ENCODE results near the gene TMEM151A.
A peak's percentile ranks its signal among the peaks of the same experiment; 100 is the strongest.

Gene TMEM151A

GRCh38 chr11:66328302-66329144, 36.8 kb downstream of the TMEM151A start:
- H3K9ac ChIP-seq (ENCODE audit: low read depth, low read length, poor library complexity): no peak overlapping the region
- no peaks in the 10 kb centered on the region for H3K27me3 ChIP-seq (ENCODE audit: control insufficient read depth in 3 of 3, insufficient read depth in 3 of 3, low read depth in 1 of 3, low read length in 3 of 3)
- H3K18ac ChIP-seq (ENCODE audit: low read length): peak overlapping the region; percentile 55
- H4K91ac ChIP-seq (ENCODE audit: low read depth, low read length, poor library complexity): no peak overlapping the region
- no peak overlapping the region for H4K8ac ChIP-seq (ENCODE audit: low read depth, low read length)
- H3K27ac ChIP-seq (replicated peaks; ENCODE audit: low read length): no peak overlapping the region
- no peaks in the 10 kb centered on the region for H3K79me1 ChIP-seq (ENCODE audit: low read depth, low read length)
- H2BK120ac ChIP-seq (ENCODE audit: low read depth, low read length): no peak overlapping the region
- H2BK5ac ChIP-seq (ENCODE audit: low read length): no peak overlapping the region
- peak overlapping the region; percentile 32 for H3K4me2 ChIP-seq (ENCODE audit: insufficient read depth, low read length, poor library complexity, severe bottlenecking)
- no peak overlapping the region for H2AK5ac ChIP-seq (ENCODE audit: low read depth, low read length)
- no CpG with 5 or more reads among the region's 19 CpGs for WGBS, 2 donors (ENCODE audit: extremely low coverage in 2 of 2, insufficient read length in 2 of 2, insufficient replicate concordance in 1 of 2)
- H3K36me3 ChIP-seq (replicated peaks in 1 of 2; ENCODE audit: control insufficient read depth in 2 of 2, insufficient read depth in 2 of 2, low read length in 2 of 2): no peaks in the 10 kb centered on the region
- peak; percentile 71 for DNase-seq (ENCODE audit: low spot score)
- no peak overlapping the region for H3K14ac ChIP-seq (ENCODE audit: low read length)
- no peak overlapping the region for H3K4ac ChIP-seq (ENCODE audit: low read length)
- H3K4me1 ChIP-seq (ENCODE audit: control insufficient read depth in 2 of 2, insufficient read depth in 1 of 2, low read depth in 1 of 2, low read length in 2 of 2): peaks cover 19 to 40% of the 10 kb centered on the region in 2 donors
- peak overlapping the region; percentile 90 for H2AFZ ChIP-seq (ENCODE audit: low read length)
- H3K23ac ChIP-seq (ENCODE audit: low read depth, low read length, poor library complexity): no peak overlapping the region
- H2BK15ac ChIP-seq (ENCODE audit: low read length): peak overlapping the region; percentile 46
- H3K4me3 ChIP-seq (ENCODE audit: low read length in 2 of 2): peak overlapping the region in 1 of 2 donors; percentile 34
- H2BK12ac ChIP-seq (ENCODE audit: low read length): peak overlapping the region; percentile 65
- no peaks in the 10 kb centered on the region for H3K9me3 ChIP-seq (replicated peaks in 1 of 2; ENCODE audit: control insufficient read depth in 2 of 2, insufficient read depth in 1 of 2, low read depth in 1 of 2, low read length in 2 of 2)

- no CpG with 5 or more reads among the region's 3 CpGs for WGBS, 2 donors (ENCODE audit: extremely low coverage in 2 of 2, insufficient read length in 2 of 2, insufficient replicate concordance in 1 of 2)
- Histone ChIP-seq H2BK15ac (ENCODE audit: low read length) (no peak overlapping the region), H3K14ac (ENCODE audit: low read length) (no peak overlapping the region), H2AK5ac (ENCODE audit: low read depth, low read length) (no peak overlapping the region), H2BK12ac (ENCODE audit: low read length) (no peak overlapping the region), H2BK5ac (ENCODE audit: low read length) (no peak overlapping the region), H3K4ac (ENCODE audit: low read length) (no peak overlapping the region), H4K8ac (ENCODE audit: low read depth, low read length) (no peak overlapping the region), H3K9ac (ENCODE audit: low read depth, low read length, poor library complexity) (no peak overlapping the region), H2BK120ac (ENCODE audit: low read depth, low read length) (no peak overlapping the region), H2AFZ (ENCODE audit: low read length) (no peak overlapping the region), H3K18ac (ENCODE audit: low read length) (no peak overlapping the region), H3K79me1 (ENCODE audit: low read depth, low read length) (peaks cover under 1% of the 10 kb centered on the region), H3K9me3 (replicated peaks in 1 of 2; ENCODE audit: control insufficient read depth in 2 of 2, insufficient read depth in 1 of 2, low read depth in 1 of 2, low read length in 2 of 2) (no peaks in the 10 kb centered on the region), H3K36me3 (replicated peaks in 1 of 2; ENCODE audit: control insufficient read depth in 2 of 2, insufficient read depth in 2 of 2, low read length in 2 of 2) (no peaks in the 10 kb centered on the region), H4K91ac (ENCODE audit: low read depth, low read length, poor library complexity) (no peak overlapping the region), H3K23ac (ENCODE audit: low read depth, low read length, poor library complexity) (no peak overlapping the region), H3K27me3 (ENCODE audit: control insufficient read depth in 3 of 3, insufficient read depth in 3 of 3, low read depth in 1 of 3, low read length in 3 of 3) (no peaks in the 10 kb centered on the region), H3K4me2 (ENCODE audit: insufficient read depth, low read length, poor library complexity, severe bottlenecking) (no peak overlapping the region), H3K27ac (replicated peaks; ENCODE audit: low read length) (no peak overlapping the region), H3K4me3 (ENCODE audit: low read length in 2 of 2) (no peak overlapping the region), H3K4me1 (ENCODE audit: control insufficient read depth in 2 of 2, insufficient read depth in 1 of 2, low read depth in 1 of 2, low read length in 2 of 2) (peaks cover 19 to 40% of the 10 kb centered on the region in 2 donors)
- DNase-seq (ENCODE audit: low spot score): no peak
These were observed 37.5 kb downstream of the TMEM151A start for GRCh38 chr11:66329165-66329673.

GRCh38 chr11:66330931-66331330, 39.2 kb downstream of the TMEM151A start:
- Histone ChIP-seq H2AK5ac (ENCODE audit: low read depth, low read length) (no peak overlapping the region), H3K14ac (ENCODE audit: low read length) (no peak overlapping the region), H3K9me3 (replicated peaks in 1 of 2; ENCODE audit: control insufficient read depth in 2 of 2, insufficient read depth in 1 of 2, low read depth in 1 of 2, low read length in 2 of 2) (no peaks in the 10 kb centered on the region), H3K79me1 (ENCODE audit: low read depth, low read length) (peaks cover 4% of the 10 kb centered on the region), H3K4me2 (ENCODE audit: insufficient read depth, low read length, poor library complexity, severe bottlenecking) (no peak overlapping the region), H3K4me1 (ENCODE audit: control insufficient read depth in 2 of 2, insufficient read depth in 1 of 2, low read depth in 1 of 2, low read length in 2 of 2) (peaks cover 17 to 34% of the 10 kb centered on the region in 2 donors), H3K27me3 (ENCODE audit: control insufficient read depth in 3 of 3, insufficient read depth in 3 of 3, low read depth in 1 of 3, low read length in 3 of 3) (no peaks in the 10 kb centered on the region), H3K36me3 (replicated peaks in 1 of 2; ENCODE audit: control insufficient read depth in 2 of 2, insufficient read depth in 2 of 2, low read length in 2 of 2) (no peaks in the 10 kb centered on the region), H3K23ac (ENCODE audit: low read depth, low read length, poor library complexity) (no peak overlapping the region), H3K18ac (ENCODE audit: low read length) (no peak overlapping the region), H3K4ac (ENCODE audit: low read length) (no peak overlapping the region), H2BK12ac (ENCODE audit: low read length) (no peak overlapping the region), H3K4me3 (ENCODE audit: low read length in 2 of 2) (no peak overlapping the region), H2BK15ac (ENCODE audit: low read length) (no peak overlapping the region), H4K91ac (ENCODE audit: low read depth, low read length, poor library complexity) (no peak overlapping the region), H3K9ac (ENCODE audit: low read depth, low read length, poor library complexity) (no peak overlapping the region), H4K8ac (ENCODE audit: low read depth, low read length) (no peak overlapping the region), H3K27ac (replicated peaks; ENCODE audit: low read length) (no peak overlapping the region), H2BK5ac (ENCODE audit: low read length) (no peak overlapping the region), H2BK120ac (ENCODE audit: low read depth, low read length) (no peak overlapping the region), H2AFZ (ENCODE audit: low read length) (no peak overlapping the region)
- no peak for DNase-seq (ENCODE audit: low spot score)
- no CpG with 5 or more reads among the region's 10 CpGs for WGBS, 2 donors (ENCODE audit: extremely low coverage in 2 of 2, insufficient read length in 2 of 2, insufficient replicate concordance in 1 of 2)

- no peak for DNase-seq (ENCODE audit: low spot score)
- H3K14ac ChIP-seq (ENCODE audit: low read length): no peak overlapping the region
- H3K4ac ChIP-seq (ENCODE audit: low read length): no peak overlapping the region
- no peak overlapping the region for H3K27ac ChIP-seq (replicated peaks; ENCODE audit: low read length)
- H2BK12ac ChIP-seq (ENCODE audit: low read length): no peak overlapping the region
- H3K18ac ChIP-seq (ENCODE audit: low read length): no peak overlapping the region
- H2BK5ac ChIP-seq (ENCODE audit: low read length): no peak overlapping the region
- no peaks in the 10 kb centered on the region for H3K27me3 ChIP-seq (ENCODE audit: control insufficient read depth in 3 of 3, insufficient read depth in 3 of 3, low read depth in 1 of 3, low read length in 3 of 3)
- H4K8ac ChIP-seq (ENCODE audit: low read depth, low read length): no peak overlapping the region
- no peak overlapping the region for H3K9ac ChIP-seq (ENCODE audit: low read depth, low read length, poor library complexity)
- no peak overlapping the region for H2BK120ac ChIP-seq (ENCODE audit: low read depth, low read length)
- H3K4me3 ChIP-seq (ENCODE audit: low read length in 2 of 2): no peak overlapping the region
- H3K4me2 ChIP-seq (ENCODE audit: insufficient read depth, low read length, poor library complexity, severe bottlenecking): no peak overlapping the region
- H3K23ac ChIP-seq (ENCODE audit: low read depth, low read length, poor library complexity): no peak overlapping the region
- peak overlapping the region; percentile 58 for H2AK5ac ChIP-seq (ENCODE audit: low read depth, low read length)
- peak overlapping the region; percentile 45 for H2BK15ac ChIP-seq (ENCODE audit: low read length)
- no peaks in the 10 kb centered on the region for H3K9me3 ChIP-seq (replicated peaks in 1 of 2; ENCODE audit: control insufficient read depth in 2 of 2, insufficient read depth in 1 of 2, low read depth in 1 of 2, low read length in 2 of 2)
- H3K4me1 ChIP-seq (ENCODE audit: control insufficient read depth in 2 of 2, insufficient read depth in 1 of 2, low read depth in 1 of 2, low read length in 2 of 2): peaks cover 18 to 34% of the 10 kb centered on the region in 2 donors
- H3K79me1 ChIP-seq (ENCODE audit: low read depth, low read length): peaks cover 4% of the 10 kb centered on the region
- H4K91ac ChIP-seq (ENCODE audit: low read depth, low read length, poor library complexity): no peak overlapping the region
- H3K36me3 ChIP-seq (replicated peaks in 1 of 2; ENCODE audit: control insufficient read depth in 2 of 2, insufficient read depth in 2 of 2, low read length in 2 of 2): no peaks in the 10 kb centered on the region
- H2AFZ ChIP-seq (ENCODE audit: low read length): no peak overlapping the region
- WGBS, 2 donors (ENCODE audit: extremely low coverage in 2 of 2, insufficient read length in 2 of 2, insufficient replicate concordance in 1 of 2): no CpG with 5 or more reads among the region's 12 CpGs
These were observed 40.1 kb downstream of the TMEM151A start for GRCh38 chr11:66331542-66332370.
